Mesothelial cell of epicardium (in vitro differentiated cells): ENCODE measurements around the gene SLC6A19. TPM values are rescaled to one million over a fixed set of nuclear protein-coding genes. Genes with fewer than 3 reads are reported as not detected.

ENCODE experiments used
- DNase-seq, 2 experiments: peaks; one replicate each; pipeline ENCODE4 v3.0.0; 2021; ENCODE audit warnings: low spot score in 2 of 2; ENCODE audit not compliant: unreplicated experiment in 2 of 2
- H3K27ac Mint-ChIP-seq: 2 replicates; pipeline ENCODE4 v1.8.0; 2021; ENCODE audit warnings: mixed read lengths
- H3K27me3 Mint-ChIP-seq: 2 replicates; pipeline ENCODE4 v1.8.0; 2021; ENCODE audit warnings: low read depth, mixed read lengths
- H3K36me3 Mint-ChIP-seq: 2 replicates; pipeline ENCODE4 v1.8.0; 2021; ENCODE audit warnings: mixed read lengths
- H3K4me1 Mint-ChIP-seq: 2 replicates; pipeline ENCODE4 v1.8.0; 2021; ENCODE audit warnings: mixed read lengths
- H3K4me3 Mint-ChIP-seq: 2 replicates; pipeline ENCODE4 v1.8.0; 2021; ENCODE audit warnings: mild to moderate bottlenecking, moderate library complexity, mixed read lengths
- H3K9me3 Mint-ChIP-seq: 2 replicates; pipeline ENCODE4 v1.8.0; 2021; ENCODE audit warnings: mixed read lengths
- total RNA-seq: library from RNA; stranded (reverse); gene quantifications from 3 replicates; pipeline ENCODE4 v1.2.1, GENCODE V29; 2021
- TF ChIP-seq, protein P1 (sequence below): fragments of 200-600 bp; sonication (generic); IDR thresholded peaks from one replicate; pipeline ENCODE4 v1.5.0; 2021; ENCODE audit warnings: antibody characterized with exemption; ENCODE audit not compliant: unreplicated experiment

The SLC6A19 gene
- total RNA-seq, 1 donor from 2014 or later = not detected

DNA sequence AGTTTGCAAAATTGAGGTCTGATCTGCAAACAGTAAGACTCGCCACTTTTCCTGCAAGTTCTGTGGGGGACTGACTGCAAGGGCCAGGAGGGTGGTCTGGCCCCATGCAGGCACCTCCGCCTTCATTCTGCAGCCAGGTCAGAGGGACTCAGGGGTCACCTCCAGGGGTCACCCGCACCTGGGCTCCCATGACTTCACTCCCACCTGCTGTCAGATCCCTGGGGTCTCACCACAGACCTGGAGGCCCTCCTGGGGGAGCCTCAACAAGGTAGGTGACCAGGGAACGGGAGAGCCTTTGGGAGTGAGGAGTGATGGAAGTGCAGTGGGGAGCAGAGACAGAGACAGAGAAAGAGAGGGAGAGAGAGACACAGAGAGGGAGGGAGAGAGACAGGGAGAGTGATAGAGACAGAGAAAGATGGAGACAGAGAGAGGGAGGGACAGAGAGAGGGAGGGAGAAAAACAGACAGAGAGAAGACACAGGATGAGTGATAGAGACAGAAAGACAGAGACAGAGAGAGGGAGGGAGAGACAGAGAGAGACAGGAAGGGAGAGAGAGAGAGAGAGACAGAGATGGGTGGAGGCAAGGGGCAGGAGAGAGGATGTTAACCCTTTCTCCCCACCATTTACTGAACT is 41.5 kb upstream of the SLC6A19 start:
- no peak for DNase-seq
- no peak overlapping the region for H3K27ac Mint-ChIP-seq
- H3K9me3 Mint-ChIP-seq = peaks cover 5% of the 10 kb centered on the region
- peaks cover 61% of the 10 kb centered on the region for H3K27me3 Mint-ChIP-seq
- no peak overlapping the region for H3K4me3 Mint-ChIP-seq
- no peaks in the 10 kb centered on the region for H3K36me3 Mint-ChIP-seq
- TF ChIP-seq, protein P1, sequence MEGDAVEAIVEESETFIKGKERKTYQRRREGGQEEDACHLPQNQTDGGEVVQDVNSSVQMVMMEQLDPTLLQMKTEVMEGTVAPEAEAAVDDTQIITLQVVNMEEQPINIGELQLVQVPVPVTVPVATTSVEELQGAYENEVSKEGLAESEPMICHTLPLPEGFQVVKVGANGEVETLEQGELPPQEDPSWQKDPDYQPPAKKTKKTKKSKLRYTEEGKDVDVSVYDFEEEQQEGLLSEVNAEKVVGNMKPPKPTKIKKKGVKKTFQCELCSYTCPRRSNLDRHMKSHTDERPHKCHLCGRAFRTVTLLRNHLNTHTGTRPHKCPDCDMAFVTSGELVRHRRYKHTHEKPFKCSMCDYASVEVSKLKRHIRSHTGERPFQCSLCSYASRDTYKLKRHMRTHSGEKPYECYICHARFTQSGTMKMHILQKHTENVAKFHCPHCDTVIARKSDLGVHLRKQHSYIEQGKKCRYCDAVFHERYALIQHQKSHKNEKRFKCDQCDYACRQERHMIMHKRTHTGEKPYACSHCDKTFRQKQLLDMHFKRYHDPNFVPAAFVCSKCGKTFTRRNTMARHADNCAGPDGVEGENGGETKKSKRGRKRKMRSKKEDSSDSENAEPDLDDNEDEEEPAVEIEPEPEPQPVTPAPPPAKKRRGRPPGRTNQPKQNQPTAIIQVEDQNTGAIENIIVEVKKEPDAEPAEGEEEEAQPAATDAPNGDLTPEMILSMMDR = no peak
- no peaks in the 10 kb centered on the region for H3K4me1 Mint-ChIP-seq

DNA sequence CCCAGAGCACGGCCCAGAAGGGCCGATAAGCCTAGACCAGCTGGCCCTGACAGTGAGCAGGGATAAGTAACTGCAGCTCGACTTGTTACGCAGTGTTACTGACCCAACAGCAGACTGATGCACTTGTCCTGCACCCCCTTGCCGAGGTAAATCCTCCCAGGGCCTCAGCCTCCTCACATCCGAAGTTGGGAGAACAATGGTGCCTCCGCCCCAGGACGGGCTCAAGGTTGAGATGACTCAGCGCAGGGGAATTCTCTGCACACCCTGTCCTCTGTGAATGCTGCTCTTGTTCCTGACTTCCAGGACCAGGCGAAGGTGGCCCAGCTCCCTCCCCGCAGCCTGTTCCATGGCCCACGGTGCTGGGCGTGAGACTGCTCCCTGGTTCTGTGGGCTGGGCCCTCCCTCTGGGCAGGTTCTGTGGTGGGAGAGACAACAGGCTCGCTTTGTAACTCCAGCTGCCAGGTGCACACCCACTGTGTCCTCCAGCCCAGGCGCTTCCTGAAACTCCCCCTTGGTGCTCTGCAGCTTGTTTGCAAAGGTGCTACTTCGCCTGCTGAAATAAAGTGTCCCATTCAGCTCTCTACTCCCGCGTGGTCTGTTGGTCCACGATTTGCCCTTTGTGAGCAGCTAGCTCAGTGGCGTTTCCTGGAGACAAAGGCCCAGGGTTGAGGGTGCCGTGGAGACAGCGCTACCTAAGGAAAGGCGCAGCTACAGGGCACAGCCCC is 40.1 kb upstream of the SLC6A19 start:
- no peak for DNase-seq
- Mint-ChIP-seq H3K4me1 (no peaks in the 10 kb centered on the region), H3K36me3 (no peaks in the 10 kb centered on the region), H3K27ac (no peak overlapping the region), H3K27me3 (peaks cover 60% of the 10 kb centered on the region), H3K9me3 (peaks cover 5% of the 10 kb centered on the region), H3K4me3 (no peak overlapping the region)
- TF ChIP-seq, protein P1 = no peak

DNA sequence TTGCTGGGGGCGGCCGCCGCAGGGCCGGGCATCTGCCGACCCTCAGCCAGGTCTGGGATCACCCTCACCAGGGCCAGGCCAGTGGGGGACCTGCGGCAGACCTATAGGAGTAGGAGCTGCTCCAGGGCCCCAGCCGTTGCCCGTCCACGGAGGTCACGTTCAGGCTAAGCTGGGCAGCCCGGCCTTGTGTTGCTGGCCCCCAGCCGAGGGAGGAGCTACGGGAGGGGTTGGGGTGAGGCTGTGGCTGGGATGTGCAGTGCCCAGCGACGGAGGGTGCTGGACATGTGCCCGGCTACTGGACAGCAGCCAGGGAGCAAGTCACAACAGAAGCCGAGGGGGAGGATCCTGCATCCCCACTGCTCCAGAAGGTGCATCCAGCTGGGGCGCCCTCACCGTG is 39.6 kb upstream of the SLC6A19 start:
- no peaks in the 10 kb centered on the region for H3K36me3 Mint-ChIP-seq
- H3K4me1 Mint-ChIP-seq = no peaks in the 10 kb centered on the region
- H3K4me3 Mint-ChIP-seq = no peak overlapping the region
- peaks cover 5% of the 10 kb centered on the region for H3K9me3 Mint-ChIP-seq
- peaks cover 59% of the 10 kb centered on the region for H3K27me3 Mint-ChIP-seq
- no peak for DNase-seq
- TF ChIP-seq, protein P1 = no peak
- H3K27ac Mint-ChIP-seq = no peak overlapping the region

DNA sequence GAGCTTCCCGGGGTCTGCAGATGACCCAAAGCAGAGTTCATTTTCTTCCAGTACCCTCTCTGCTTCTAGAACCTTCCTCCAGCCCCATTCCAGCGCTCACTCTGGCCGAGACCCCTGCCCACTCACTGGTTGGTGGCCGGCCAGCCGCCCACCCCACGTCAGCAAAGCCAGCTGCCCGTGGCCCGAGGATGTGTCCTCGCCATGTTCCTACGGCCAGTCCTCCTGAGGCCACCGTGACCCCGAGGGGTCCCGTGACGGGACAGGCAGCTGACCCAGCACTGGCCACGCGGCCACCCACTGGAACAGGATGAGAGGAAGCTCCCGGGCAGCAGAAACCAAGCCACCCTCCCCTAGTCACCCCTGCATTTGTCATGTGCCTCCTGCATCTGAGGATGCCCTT is 39.1 kb upstream of the SLC6A19 start:
- no peaks in the 10 kb centered on the region for H3K36me3 Mint-ChIP-seq
- TF ChIP-seq, protein P1 = no peak
- H3K4me3 Mint-ChIP-seq = no peak overlapping the region
- no peak for DNase-seq
- H3K9me3 Mint-ChIP-seq = peaks cover 5% of the 10 kb centered on the region
- H3K4me1 Mint-ChIP-seq = no peaks in the 10 kb centered on the region
- H3K27me3 Mint-ChIP-seq = peaks cover 54% of the 10 kb centered on the region
- no peak overlapping the region for H3K27ac Mint-ChIP-seq

DNA sequence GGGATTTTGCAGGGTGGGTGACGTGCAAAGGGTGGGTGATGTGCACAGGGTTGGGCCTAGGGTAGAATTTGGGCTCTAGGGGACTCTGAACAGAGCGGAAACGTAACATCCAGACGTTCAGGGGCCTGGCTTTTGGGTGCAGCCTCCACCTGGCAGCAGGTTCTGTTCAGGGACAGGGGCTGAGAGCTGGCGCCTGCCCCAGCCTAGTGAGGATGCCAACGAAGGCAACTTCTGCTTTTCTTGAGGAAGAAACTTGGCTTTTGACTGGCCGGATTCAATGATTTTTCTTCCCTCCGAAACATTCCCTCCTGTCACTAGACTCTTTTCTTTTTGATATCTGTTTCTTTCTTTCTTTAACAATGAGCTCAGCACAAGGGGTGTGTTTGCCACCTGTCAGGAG is 38.6 kb upstream of the SLC6A19 start:
- TF ChIP-seq, protein P1 = no peak
- H3K4me3 Mint-ChIP-seq = no peak overlapping the region
- H3K9me3 Mint-ChIP-seq = peaks cover 2% of the 10 kb centered on the region
- no peak overlapping the region for H3K27ac Mint-ChIP-seq
- no peaks in the 10 kb centered on the region for H3K36me3 Mint-ChIP-seq
- no peak for DNase-seq
- peaks cover 54% of the 10 kb centered on the region for H3K27me3 Mint-ChIP-seq
- no peaks in the 10 kb centered on the region for H3K4me1 Mint-ChIP-seq
